ENCODE measurements around the gene TRIM26.

DNA sequence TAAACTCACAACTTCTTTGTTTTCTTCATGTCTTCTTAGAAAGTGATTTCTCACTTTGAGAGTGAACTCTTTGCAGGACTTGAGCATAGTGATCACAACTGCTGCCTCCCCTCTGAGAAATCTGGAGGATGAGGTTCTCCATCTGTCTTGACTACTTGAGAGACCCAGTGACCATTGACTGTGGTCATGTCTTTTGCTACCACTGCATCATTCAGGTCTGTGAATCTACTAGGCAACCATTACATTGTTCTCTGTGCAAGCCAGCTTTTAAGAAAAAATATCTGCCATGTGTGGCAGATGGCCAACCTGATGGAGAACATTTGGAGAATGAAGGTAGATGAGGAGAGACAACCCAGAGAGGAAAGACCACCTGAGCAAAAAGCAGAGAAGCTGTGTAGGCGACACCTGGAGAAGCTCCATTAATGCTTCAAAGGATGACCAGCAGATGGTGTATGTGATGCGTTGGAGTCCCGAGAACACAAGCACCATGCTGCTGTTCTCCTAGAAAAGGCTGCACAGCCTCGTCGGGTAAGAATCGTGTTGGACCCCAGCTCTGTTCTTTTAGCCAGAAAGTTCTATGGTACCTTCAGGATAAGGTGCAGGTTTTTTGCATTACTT, 25.1 kb upstream of the TRIM26 start:
- TF ChIP-seq, protein P1, sequence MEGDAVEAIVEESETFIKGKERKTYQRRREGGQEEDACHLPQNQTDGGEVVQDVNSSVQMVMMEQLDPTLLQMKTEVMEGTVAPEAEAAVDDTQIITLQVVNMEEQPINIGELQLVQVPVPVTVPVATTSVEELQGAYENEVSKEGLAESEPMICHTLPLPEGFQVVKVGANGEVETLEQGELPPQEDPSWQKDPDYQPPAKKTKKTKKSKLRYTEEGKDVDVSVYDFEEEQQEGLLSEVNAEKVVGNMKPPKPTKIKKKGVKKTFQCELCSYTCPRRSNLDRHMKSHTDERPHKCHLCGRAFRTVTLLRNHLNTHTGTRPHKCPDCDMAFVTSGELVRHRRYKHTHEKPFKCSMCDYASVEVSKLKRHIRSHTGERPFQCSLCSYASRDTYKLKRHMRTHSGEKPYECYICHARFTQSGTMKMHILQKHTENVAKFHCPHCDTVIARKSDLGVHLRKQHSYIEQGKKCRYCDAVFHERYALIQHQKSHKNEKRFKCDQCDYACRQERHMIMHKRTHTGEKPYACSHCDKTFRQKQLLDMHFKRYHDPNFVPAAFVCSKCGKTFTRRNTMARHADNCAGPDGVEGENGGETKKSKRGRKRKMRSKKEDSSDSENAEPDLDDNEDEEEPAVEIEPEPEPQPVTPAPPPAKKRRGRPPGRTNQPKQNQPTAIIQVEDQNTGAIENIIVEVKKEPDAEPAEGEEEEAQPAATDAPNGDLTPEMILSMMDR (IDR thresholded peaks at IDR 0.05) = no peak
- TF ChIP-seq EP300 (IDR thresholded peaks at IDR 0.05) (no peak), POLR2A (IDR thresholded peaks at IDR 0.05) (no peak), POLR2AphosphoS5 (IDR thresholded peaks at IDR 0.05) (no peak)

All from upper lobe of left lung (tissue), 4 donors.